Measurements from ENCODE around the gene SHANK1. TPM values are rescaled to one million over a fixed set of nuclear protein-coding genes. Genes with fewer than 3 reads are reported as not detected.

Gene SHANK1
- total RNA-seq, 4 donors from 2014 or later = 0.06 TPM; not detected in 3

DNA sequence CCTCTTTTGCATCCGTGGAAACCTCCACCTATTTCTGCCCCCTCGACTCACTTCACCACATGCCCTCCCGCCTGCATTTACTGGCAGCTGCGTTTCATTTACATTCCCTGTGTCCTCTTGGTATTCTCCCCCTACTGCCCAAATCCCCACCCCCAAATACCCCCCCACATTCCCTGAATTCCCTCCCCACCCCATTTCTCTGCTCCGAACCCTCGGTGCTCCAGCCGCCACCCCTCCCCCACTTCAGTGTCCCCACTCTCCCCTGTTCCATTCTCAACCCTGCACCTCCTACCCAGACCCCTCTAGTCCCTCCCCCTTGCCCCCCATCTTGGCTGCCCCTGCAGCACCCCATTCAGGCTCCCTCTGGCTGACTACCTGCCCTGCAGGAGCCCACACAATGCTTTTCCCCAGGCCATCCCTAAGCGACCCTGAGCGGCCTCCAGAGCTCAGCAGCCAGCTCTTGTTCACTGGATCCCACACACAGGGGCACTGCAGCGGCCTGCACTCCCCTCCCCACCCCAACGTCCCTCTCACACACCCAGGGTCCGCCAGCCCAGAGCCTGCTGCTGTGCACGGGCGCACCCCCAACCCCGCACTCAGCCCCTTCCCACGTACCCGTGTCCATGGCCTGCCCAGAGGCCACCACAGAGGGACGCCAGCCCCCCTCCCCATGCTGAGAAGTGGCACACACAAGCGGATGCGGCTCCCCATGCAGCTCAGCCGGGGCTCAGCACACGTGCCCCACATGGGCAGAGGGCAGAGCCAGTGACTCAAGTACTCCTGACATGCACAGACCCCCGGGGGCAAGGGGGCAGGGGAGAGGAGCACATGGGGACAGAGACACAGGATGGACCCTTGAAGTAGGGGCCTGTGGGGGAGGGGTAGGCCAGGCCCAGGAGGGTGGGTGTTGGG lies 26.3 kb downstream of the SHANK1 start:
- WGBS, 2 donors = 9 to 10% methylated on average over 7 to 9 of the region's 23 CpGs
- H3K27me3 ChIP-seq = peaks cover 0 to 97% (median 15%) of the 10 kb centered on the region in 4 donors
- H3K27ac ChIP-seq = no peak overlapping the region
- intact Hi-C loops (cut with DNase I) = no loop called here
- no peak for DNase-seq
- H3K4me3 ChIP-seq = no peak overlapping the region
- TF ChIP-seq, protein P1, sequence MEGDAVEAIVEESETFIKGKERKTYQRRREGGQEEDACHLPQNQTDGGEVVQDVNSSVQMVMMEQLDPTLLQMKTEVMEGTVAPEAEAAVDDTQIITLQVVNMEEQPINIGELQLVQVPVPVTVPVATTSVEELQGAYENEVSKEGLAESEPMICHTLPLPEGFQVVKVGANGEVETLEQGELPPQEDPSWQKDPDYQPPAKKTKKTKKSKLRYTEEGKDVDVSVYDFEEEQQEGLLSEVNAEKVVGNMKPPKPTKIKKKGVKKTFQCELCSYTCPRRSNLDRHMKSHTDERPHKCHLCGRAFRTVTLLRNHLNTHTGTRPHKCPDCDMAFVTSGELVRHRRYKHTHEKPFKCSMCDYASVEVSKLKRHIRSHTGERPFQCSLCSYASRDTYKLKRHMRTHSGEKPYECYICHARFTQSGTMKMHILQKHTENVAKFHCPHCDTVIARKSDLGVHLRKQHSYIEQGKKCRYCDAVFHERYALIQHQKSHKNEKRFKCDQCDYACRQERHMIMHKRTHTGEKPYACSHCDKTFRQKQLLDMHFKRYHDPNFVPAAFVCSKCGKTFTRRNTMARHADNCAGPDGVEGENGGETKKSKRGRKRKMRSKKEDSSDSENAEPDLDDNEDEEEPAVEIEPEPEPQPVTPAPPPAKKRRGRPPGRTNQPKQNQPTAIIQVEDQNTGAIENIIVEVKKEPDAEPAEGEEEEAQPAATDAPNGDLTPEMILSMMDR (IDR thresholded peaks at IDR 0.05) = no peak
- TF ChIP-seq POLR2A (IDR thresholded peaks at IDR 0.05) = no peak
- H3K36me3 ChIP-seq = no peaks in the 10 kb centered on the region
- peaks cover 0 to 6% (median 0%) of the 10 kb centered on the region in 3 donors for H3K4me1 ChIP-seq
- no peaks in the 10 kb centered on the region for H3K9me3 ChIP-seq

DNA sequence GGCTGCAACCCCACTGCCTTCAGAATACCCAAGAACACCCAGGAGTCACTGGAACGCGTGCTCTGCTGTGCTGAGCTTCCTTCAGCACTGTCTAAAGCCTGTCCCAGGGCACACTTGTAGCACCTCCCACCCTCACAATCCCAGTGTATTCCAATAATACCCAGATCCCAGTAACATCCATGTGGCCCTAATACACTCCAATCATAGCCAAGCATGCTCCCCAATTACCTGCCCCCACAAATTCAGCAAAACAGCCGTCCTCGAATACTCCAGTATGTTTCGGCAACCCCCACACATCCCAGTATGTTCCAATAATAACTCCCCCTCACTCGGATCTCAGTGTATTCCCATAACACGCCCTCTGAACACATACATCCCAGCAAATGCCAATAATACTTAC lies 29.2 kb downstream of the SHANK1 start:
- intact Hi-C loops (cut with DNase I) = no loop called here
- H3K27me3 ChIP-seq = peaks cover 0 to 97% (median 17%) of the 10 kb centered on the region in 4 donors
- no peak overlapping the region for H3K27ac ChIP-seq
- no peaks in the 10 kb centered on the region for H3K9me3 ChIP-seq
- no peaks in the 10 kb centered on the region for H3K36me3 ChIP-seq
- WGBS, 2 donors = 64 to 79% methylated on average over 7 of the region's 7 CpGs
- no peak overlapping the region for H3K4me3 ChIP-seq
- TF ChIP-seq, protein P1 (IDR thresholded peaks at IDR 0.05) = no peak
- TF ChIP-seq POLR2A (IDR thresholded peaks at IDR 0.05) = no peak
- no peak for DNase-seq
- H3K4me1 ChIP-seq = peaks cover 0 to 3% (median 0%) of the 10 kb centered on the region in 3 donors

GRCh38 chr19:50688766-50689165 lies 30.8 kb downstream of the SHANK1 start:
- Histone ChIP-seq H3K36me3 (no peaks in the 10 kb centered on the region), H3K4me3 (no peak overlapping the region), H3K27ac (no peak overlapping the region), H3K27me3 (peaks cover 0 to 97% (median 11%) of the 10 kb centered on the region in 4 donors), H3K9me3 (no peaks in the 10 kb centered on the region), H3K4me1 (no peaks in the 10 kb centered on the region)
- TF ChIP-seq POLR2A (IDR thresholded peaks at IDR 0.05) = no peak
- TF ChIP-seq, protein P1 (IDR thresholded peaks at IDR 0.05) = no peak
- WGBS, 2 donors = 60 to 66% methylated on average over 7 to 8 of the region's 19 CpGs
- DNase-seq = no peak
- intact Hi-C loops (cut with DNase I) = no loop called here

GRCh38 chr19:50686310-50687032 lies 33.1 kb downstream of the SHANK1 start:
- Histone ChIP-seq H3K36me3 (no peaks in the 10 kb centered on the region), H3K4me1 (no peaks in the 10 kb centered on the region), H3K4me3 (no peak overlapping the region), H3K27ac (no peak overlapping the region), H3K27me3 (peaks cover 0 to 91% (median 6%) of the 10 kb centered on the region in 4 donors), H3K9me3 (no peaks in the 10 kb centered on the region)
- TF ChIP-seq, protein P1 (IDR thresholded peaks at IDR 0.05) = no peak
- no peak for TF ChIP-seq POLR2A (IDR thresholded peaks at IDR 0.05)
- no peak for DNase-seq
- 22% methylated on average over 13 of the region's 50 CpGs; no CpG with 5 or more reads in 1 of the 2 donors for WGBS, 2 donors
- intact Hi-C loops (cut with DNase I) = no loop called here
